PC-9 (cell line): ENCODE results near the gene JAML. TPM values are rescaled to one million over a fixed set of nuclear protein-coding genes. Genes with fewer than 3 reads are reported as not detected.

Experiments
- BruUV-seq: library from RNA; stranded (reverse); fragments of 400-500 nt; replicated peaks from 2 replicates; lab custom pipeline; 2021; lab: Mats Ljungman, UMichigan
- CTCF ChIA-PET: fragments of 300-600 bp; sonication (Branson Sonifier 250); formaldehyde crosslinking; loops from one replicate; lab custom pipeline; 2022; ENCODE audit warnings: antibody characterized with exemption; lab: Charles Lee
- POLR2A ChIA-PET: fragments of 300-600 bp; sonication (Branson Sonifier 250); formaldehyde crosslinking; loops from one replicate; lab custom pipeline; 2022; ENCODE audit warnings: antibody characterized with exemption; ENCODE audit not compliant: unreplicated experiment; lab: Charles Lee
- DNase-seq, 2 experiments: peaks; one replicate each; pipeline versions ENCODE4 v3.0.0 to v3.0.0-alpha.2; 2015 to 2022; ENCODE audit warnings: mixed read lengths in 1 of 2
- H2AFZ ChIP-seq: fragments of 200-600 bp; sonication (generic); 2 replicates; pipeline ENCODE4 v1.8.1; 2017; ENCODE audit warnings: antibody characterized with exemption
- H3F3A ChIP-seq: fragments of 200-600 bp; sonication (generic); 2 replicates; pipeline ENCODE4 v1.8.1; 2017; ENCODE audit warnings: antibody characterized with exemption, mild to moderate bottlenecking, low read depth; ENCODE audit not compliant: insufficient read depth
- H3K27ac ChIP-seq: fragments of 200-600 bp; sonication (generic); 2 replicates; pipeline ENCODE4 v1.6.1; 2016; ENCODE audit warnings: mixed run types
- H3K27me3 ChIP-seq: fragments of 200-600 bp; sonication (generic); 2 replicates; pipeline ENCODE4 v1.6.1; 2016; ENCODE audit warnings: low read depth, mixed run types; ENCODE audit not compliant: insufficient read depth
- H3K36me3 ChIP-seq: fragments of 200-600 bp; sonication (generic); 2 replicates; pipeline ENCODE4 v1.6.1; 2016; ENCODE audit warnings: low read depth, mixed run types
- H3K4me1 ChIP-seq: fragments of 200-600 bp; sonication (generic); replicated peaks from 2 replicates; pipeline ENCODE4 v1.6.1; 2016; ENCODE audit warnings: mixed run types; ENCODE audit not compliant: insufficient read depth
- H3K4me2 ChIP-seq: fragments of 200-600 bp; sonication (generic); 2 replicates; pipeline ENCODE4 v1.6.1; 2017; ENCODE audit warnings: mixed run types
- H3K4me3 ChIP-seq: fragments of 200-600 bp; sonication (generic); 2 replicates; pipeline ENCODE4 v1.6.1; 2016; ENCODE audit warnings: mixed run types
- H3K79me2 ChIP-seq: fragments of 200-600 bp; sonication (generic); 2 replicates; pipeline ENCODE4 v1.6.1; 2017; ENCODE audit warnings: low read depth, mixed run types
- H3K9me2 ChIP-seq: fragments of 200-600 bp; sonication (generic); 2 replicates; pipeline ENCODE4 v1.8.1; 2017; ENCODE audit warnings: mild to moderate bottlenecking; ENCODE audit not compliant: insufficient read depth
- H3K9me3 ChIP-seq: fragments of 200-600 bp; sonication (generic); 2 replicates; pipeline ENCODE4 v1.8.1; 2016; ENCODE audit warnings: low read depth; ENCODE audit not compliant: insufficient read depth
- H4K20me1 ChIP-seq: fragments of 200-600 bp; sonication (generic); 2 replicates; pipeline ENCODE4 v1.8.1; 2017; ENCODE audit not compliant: insufficient read depth
- EZH2 ChIP-seq: fragments of 200-600 bp; sonication (generic); IDR thresholded peaks from 2 replicates; pipeline ENCODE4 v1.8.0; 2017; ENCODE audit warnings: antibody characterized with exemption, low read depth
- intact Hi-C: fragments of 100-400 bp; cut with micrococcal nuclease; formaldehyde crosslinking; loops from one replicate; pipeline ENCODE4 v1.10.0; 2022; ENCODE audit not compliant: unreplicated experiment
- total RNA-seq: library from RNA; stranded (reverse); gene quantifications from 2 replicates; pipeline ENCODE4 v1.2.3, GENCODE V29; 2021
- TF ChIP-seq, protein P1 (sequence below): fragments of 200-600 bp; sonication (generic); conservative IDR thresholded peaks from 2 replicates; pipeline ENCODE4 v1.6.1; 2017; ENCODE audit warnings: mixed run types, antibody characterized with exemption, mild to moderate bottlenecking, moderate library complexity

The JAML gene
- total RNA-seq, 1 experiment from 2014 or later = not detected

DNA sequence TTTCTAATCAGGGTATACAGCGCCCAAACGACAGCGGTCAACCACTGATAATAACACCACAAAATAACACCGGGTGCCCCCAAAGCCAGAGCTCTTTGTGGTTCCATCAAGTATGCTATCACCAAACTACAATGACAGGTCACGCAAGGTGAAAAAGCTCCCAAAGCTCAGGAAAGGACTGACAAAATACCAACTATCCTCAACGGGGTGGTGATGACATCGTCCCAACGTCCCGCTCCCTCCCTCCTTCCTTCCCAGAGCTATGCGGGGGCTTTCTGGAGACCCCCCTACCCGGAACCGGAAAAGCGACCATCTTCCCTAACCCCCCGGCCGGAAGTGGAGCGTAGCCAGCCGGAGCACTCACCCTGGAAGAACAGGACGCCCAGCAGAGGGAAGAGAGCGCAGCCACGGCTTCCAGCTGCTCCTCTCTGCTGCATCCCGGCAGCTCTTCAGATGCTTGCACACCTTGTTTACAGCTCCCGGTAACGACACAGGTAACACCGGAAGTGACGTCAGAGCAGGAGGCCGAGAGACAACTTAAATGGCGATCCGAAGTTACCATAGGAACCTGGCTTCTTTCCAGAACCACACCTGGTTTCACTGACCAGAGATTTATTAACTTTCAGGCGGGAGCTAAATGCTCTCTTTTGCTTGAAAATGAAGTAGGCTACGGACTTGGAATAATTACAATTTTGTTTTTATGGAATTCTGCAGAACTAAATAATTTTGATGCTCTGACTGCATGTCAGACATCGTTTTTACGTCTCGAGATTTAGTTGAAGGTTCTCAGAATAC lies 27.2 kb upstream of the JAML start, which contains the start of gene MPZL3:
Gene MPZL3 (minus strand): TSS at position 508 of the 795 bp plus-strand sequence. CDS start 71 bp downstream, at position 437.
- Histone ChIP-seq H2AFZ (peak within 1 kb of the TSS; percentile 86), H4K20me1 (no peaks in the 10 kb centered on the region), H3K4me3 (peak within 1 kb of the TSS; percentile 72), H3K9me3 (no peaks in the 10 kb centered on the region), H3F3A (peaks cover 37% of the 10 kb centered on the region), H3K4me2 (peak within 1 kb of the TSS; percentile 86), H3K27me3 (no peaks in the 10 kb centered on the region), H3K27ac (peak within 1 kb of the TSS; percentile 88), H3K79me2 (peaks cover 43% of the 10 kb centered on the region), H3K9me2 (no peaks in the 10 kb centered on the region), H3K36me3 (peaks cover 5% of the 10 kb centered on the region; the same call in 1 of the 2 replicates), H3K4me1 (peaks cover 32% of the 10 kb centered on the region)
- BruUV-seq = TSS peak; percentile 73
- peak; percentile 86 to 99 for DNase-seq
- CTCF ChIA-PET = interaction anchor here (1.0 kb wide), 1 partner anchor 53 kb away, joined by 3 read pairs; no protein-coding TSS in a partner anchor
- POLR2A ChIA-PET = interaction anchor here (0.5 to 0.9 kb wide), 7 partner anchors 10 to 109 kb away, joined by 3 to 11 read pairs (median 3); partner anchors contain the start of gene MPZL2
- TF ChIP-seq, protein P1, sequence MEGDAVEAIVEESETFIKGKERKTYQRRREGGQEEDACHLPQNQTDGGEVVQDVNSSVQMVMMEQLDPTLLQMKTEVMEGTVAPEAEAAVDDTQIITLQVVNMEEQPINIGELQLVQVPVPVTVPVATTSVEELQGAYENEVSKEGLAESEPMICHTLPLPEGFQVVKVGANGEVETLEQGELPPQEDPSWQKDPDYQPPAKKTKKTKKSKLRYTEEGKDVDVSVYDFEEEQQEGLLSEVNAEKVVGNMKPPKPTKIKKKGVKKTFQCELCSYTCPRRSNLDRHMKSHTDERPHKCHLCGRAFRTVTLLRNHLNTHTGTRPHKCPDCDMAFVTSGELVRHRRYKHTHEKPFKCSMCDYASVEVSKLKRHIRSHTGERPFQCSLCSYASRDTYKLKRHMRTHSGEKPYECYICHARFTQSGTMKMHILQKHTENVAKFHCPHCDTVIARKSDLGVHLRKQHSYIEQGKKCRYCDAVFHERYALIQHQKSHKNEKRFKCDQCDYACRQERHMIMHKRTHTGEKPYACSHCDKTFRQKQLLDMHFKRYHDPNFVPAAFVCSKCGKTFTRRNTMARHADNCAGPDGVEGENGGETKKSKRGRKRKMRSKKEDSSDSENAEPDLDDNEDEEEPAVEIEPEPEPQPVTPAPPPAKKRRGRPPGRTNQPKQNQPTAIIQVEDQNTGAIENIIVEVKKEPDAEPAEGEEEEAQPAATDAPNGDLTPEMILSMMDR = 0 out of 2 replicates have a peak, but pooled peaks have one; percentile 2
- no peak for TF ChIP-seq EZH2
- intact Hi-C loops = loop anchor here (1.0 to 2.0 kb wide), 4 partner anchors 11 to 183 kb away; no protein-coding TSS in a partner anchor

DNA sequence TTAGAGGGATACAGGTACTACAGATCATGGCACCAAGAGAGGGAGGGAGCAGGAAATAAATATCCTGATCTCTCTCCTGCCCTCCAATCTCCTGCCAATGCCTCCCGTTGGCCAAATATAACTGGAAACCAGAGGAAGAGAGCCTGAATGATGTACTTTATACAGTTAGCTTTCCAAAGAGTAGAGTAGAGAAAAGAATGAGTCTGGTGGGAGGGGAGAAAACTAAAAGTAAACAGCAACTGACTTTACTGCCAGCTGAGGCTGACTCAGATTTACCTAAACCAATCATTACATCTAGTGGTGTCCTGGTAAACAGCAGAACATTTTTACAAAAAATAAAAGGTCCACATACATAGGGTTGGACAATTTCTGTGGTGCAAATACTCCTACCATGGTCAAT lies 22.2 kb upstream of the JAML start:
- Histone ChIP-seq H3K9me3 (no peaks in the 10 kb centered on the region), H2AFZ (no peak overlapping the region), H3K79me2 (peaks cover 69% of the 10 kb centered on the region), H3K36me3 (no peaks in the 10 kb centered on the region), H3K4me3 (no peak overlapping the region), H3K9me2 (no peaks in the 10 kb centered on the region), H3K27me3 (no peaks in the 10 kb centered on the region), H3K4me1 (peaks cover 42% of the 10 kb centered on the region), H4K20me1 (no peaks in the 10 kb centered on the region), H3K4me2 (0 out of 2 replicates have a peak overlapping the region, but pooled peaks have one; percentile 4), H3K27ac (no peak overlapping the region), H3F3A (peaks cover 26% of the 10 kb centered on the region)
- TF ChIP-seq, protein P1 = no peak
- no peak for TF ChIP-seq EZH2
- BruUV-seq = no TSS peak
- ChIA-PET CTCF (interaction anchor here (0.6 kb wide), 1 partner anchor 8 kb away, joined by 3 read pairs; no protein-coding TSS in a partner anchor), POLR2A (no interaction called here)
- peak in 1 of 2 experiments; percentile 57 for DNase-seq
- intact Hi-C loops = no loop called here

DNA sequence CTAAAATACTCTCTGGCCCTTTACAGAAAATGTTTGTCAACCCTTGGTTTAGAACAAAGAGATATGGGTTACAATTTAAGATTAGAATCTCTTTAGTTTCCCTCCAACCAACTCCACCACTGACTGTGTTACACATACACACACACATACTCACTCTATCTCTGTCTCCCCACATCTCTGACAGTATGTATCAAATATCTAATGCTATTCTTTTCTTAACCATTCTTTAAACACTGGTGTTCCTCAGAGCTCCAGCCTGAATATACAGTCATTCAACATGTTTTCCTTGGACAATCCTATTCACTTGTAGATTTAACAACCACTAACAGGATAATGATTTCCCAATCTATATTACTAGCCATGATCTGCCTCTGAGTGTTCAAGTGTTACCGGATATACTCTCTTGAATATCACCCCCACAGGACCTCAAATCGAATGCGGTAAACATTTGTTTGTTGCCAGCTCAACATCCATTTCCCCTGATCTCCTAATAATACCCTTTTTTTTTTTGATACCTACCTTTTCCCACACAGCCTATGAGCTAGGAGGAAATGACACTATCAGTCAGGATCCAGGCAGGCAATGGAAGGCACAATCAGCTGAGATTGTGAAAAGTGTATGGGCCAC lies 21.2 kb upstream of the JAML start:
- H3K4me1 ChIP-seq = peaks cover 46% of the 10 kb centered on the region
- no peak overlapping the region for H3K27ac ChIP-seq
- intact Hi-C loops = no loop called here
- no peak overlapping the region for H3K4me2 ChIP-seq
- no peak for DNase-seq
- peaks cover 64% of the 10 kb centered on the region for H3K79me2 ChIP-seq
- BruUV-seq = no TSS peak
- H3K4me3 ChIP-seq = no peak overlapping the region
- H3K36me3 ChIP-seq = no peaks in the 10 kb centered on the region
- POLR2A ChIA-PET = interaction anchor here (0.6 kb wide), 1 partner anchor 63 kb away, joined by 3 read pairs; no protein-coding TSS in a partner anchor
- TF ChIP-seq, protein P1 = no peak
- TF ChIP-seq EZH2 = no peak
- H3K9me2 ChIP-seq = no peaks in the 10 kb centered on the region
- H2AFZ ChIP-seq = no peak overlapping the region
- no peaks in the 10 kb centered on the region for H3K9me3 ChIP-seq
- peaks cover 25% of the 10 kb centered on the region for H3F3A ChIP-seq
- no peaks in the 10 kb centered on the region for H3K27me3 ChIP-seq
- CTCF ChIA-PET = no interaction called here
- no peaks in the 10 kb centered on the region for H4K20me1 ChIP-seq
